Mammary epithelial cell (primary cell): Measurements from ENCODE around the gene CST3.

ENCODE experiments used
- EZH2 ChIP-seq: IDR thresholded peaks from 2 replicates; pipeline ENCODE4 v1.6.1; 2012; ENCODE audit warnings: low read length, inconsistent platforms, borderline replicate concordance
- TF ChIP-seq, protein P1 (sequence below), 2 donors: IDR thresholded peaks in 1 of 2; conservative IDR thresholded peaks in 1 of 2; 2 replicates each; pipeline ENCODE4 v1.5.1; 2011 to 2012; ENCODE audit warnings: inconsistent platforms in 2 of 2, low read length in 2 of 2, mild to moderate bottlenecking in 2 of 2, control low read depth in 1 of 2, low read depth in 1 of 2; ENCODE audit not compliant: insufficient read depth in 1 of 2; ENCODE audit errors: extremely low read depth in 1 of 2

GRCh38 chr20:23652371-23652770 is 14.6 kb upstream of the CST3 start:
- TF ChIP-seq, protein P1, sequence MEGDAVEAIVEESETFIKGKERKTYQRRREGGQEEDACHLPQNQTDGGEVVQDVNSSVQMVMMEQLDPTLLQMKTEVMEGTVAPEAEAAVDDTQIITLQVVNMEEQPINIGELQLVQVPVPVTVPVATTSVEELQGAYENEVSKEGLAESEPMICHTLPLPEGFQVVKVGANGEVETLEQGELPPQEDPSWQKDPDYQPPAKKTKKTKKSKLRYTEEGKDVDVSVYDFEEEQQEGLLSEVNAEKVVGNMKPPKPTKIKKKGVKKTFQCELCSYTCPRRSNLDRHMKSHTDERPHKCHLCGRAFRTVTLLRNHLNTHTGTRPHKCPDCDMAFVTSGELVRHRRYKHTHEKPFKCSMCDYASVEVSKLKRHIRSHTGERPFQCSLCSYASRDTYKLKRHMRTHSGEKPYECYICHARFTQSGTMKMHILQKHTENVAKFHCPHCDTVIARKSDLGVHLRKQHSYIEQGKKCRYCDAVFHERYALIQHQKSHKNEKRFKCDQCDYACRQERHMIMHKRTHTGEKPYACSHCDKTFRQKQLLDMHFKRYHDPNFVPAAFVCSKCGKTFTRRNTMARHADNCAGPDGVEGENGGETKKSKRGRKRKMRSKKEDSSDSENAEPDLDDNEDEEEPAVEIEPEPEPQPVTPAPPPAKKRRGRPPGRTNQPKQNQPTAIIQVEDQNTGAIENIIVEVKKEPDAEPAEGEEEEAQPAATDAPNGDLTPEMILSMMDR (conservative IDR thresholded peaks at IDR 0.05 in 1 of 2, IDR thresholded peaks at IDR 0.05 in 1 of 2; ENCODE audit: extremely low read depth in 1 of 2, insufficient read depth in 1 of 2, low read depth in 1 of 2, low read length in 2 of 2) = no peak
- TF ChIP-seq EZH2 = no peak
